HepG2 (cell line): Measurements from ENCODE around the gene LOXL3. TPM values are rescaled to one million over a fixed set of nuclear protein-coding genes. Genes with fewer than 3 reads are reported as not detected.

Experiments
- ATF6 ChIP-seq: sonication (generic); formaldehyde crosslinking; conservative IDR thresholded peaks from 2 replicates; pipeline ENCODE4 v1.4.0; 2020; ENCODE audit warnings: missing genetic modification reagents
- GABPA ChIP-seq, 2 experiments: IDR thresholded peaks; 2 replicates each; pipeline ENCODE4 v1.6.1; 2011 to 2016; ENCODE audit warnings: low read depth in 2 of 2, low read length in 1 of 2, missing biosample characterization in 1 of 2, missing genetic modification characterization in 1 of 2
- GATA4 ChIP-seq: sonication (generic); IDR thresholded peaks from 2 replicates; pipeline ENCODE4 v1.6.1; 2016; ENCODE audit warnings: antibody characterized with exemption, low read depth, borderline replicate concordance
- IRF9 ChIP-seq: sonication (generic); formaldehyde crosslinking; IDR thresholded peaks from 2 replicates; pipeline ENCODE4 v1.8.0; 2022; ENCODE audit warnings: missing genetic modification reagents, mild to moderate bottlenecking, borderline replicate concordance
- KDM3A ChIP-seq: IDR thresholded peaks from 2 replicates; pipeline ENCODE4 v1.6.1; 2018; ENCODE audit warnings: low read depth, missing compliant biosample characterization
- NFYC ChIP-seq: IDR thresholded peaks from 2 replicates; pipeline ENCODE4 v1.6.1; 2016; ENCODE audit warnings: missing genetic modification reagents, missing compliant biosample characterization
- NR2F6 ChIP-seq, 2 experiments: IDR thresholded peaks; 2 replicates each; pipeline ENCODE4 v1.6.1; 2016; ENCODE audit warnings: antibody characterized with exemption in 1 of 2, mild to moderate bottlenecking in 1 of 2
- PBX2 ChIP-seq: IDR thresholded peaks from 2 replicates; pipeline ENCODE4 v1.6.1; 2016; ENCODE audit warnings: control low read depth
- PRDM15 ChIP-seq: sonication (generic); formaldehyde crosslinking; IDR thresholded peaks from 2 replicates; pipeline ENCODE4 v1.4.0; 2020; ENCODE audit warnings: missing genetic modification reagents
- RAD51 ChIP-seq: fragments of 450-650 bp; IDR thresholded peaks from 2 replicates; pipeline ENCODE4 v1.6.1; 2016; ENCODE audit warnings: borderline replicate concordance
- SIX4 ChIP-seq: sonication (generic); formaldehyde crosslinking; IDR thresholded peaks from 2 replicates; pipeline ENCODE4 v1.4.0; 2020; ENCODE audit warnings: missing genetic modification reagents
- SNAI1 ChIP-seq: sonication (generic); formaldehyde crosslinking; IDR thresholded peaks from 2 replicates; pipeline ENCODE4 v1.5.0; 2020; ENCODE audit warnings: mild to moderate bottlenecking, missing genetic modification reagents, borderline replicate concordance
- SOX13 ChIP-seq, 3 experiments: fragments of 450-650 bp in 1 of 3; sonication (generic) in 1 of 3; formaldehyde crosslinking in 1 of 3; IDR thresholded peaks in 2 of 3; conservative IDR thresholded peaks in 1 of 3; 2 replicates each; pipeline versions ENCODE4 v1.5.0 to v1.6.1; 2016 to 2020; ENCODE audit warnings: antibody characterized with exemption in 1 of 3, mild to moderate bottlenecking in 1 of 3, missing compliant biosample characterization in 1 of 3, missing genetic modification reagents in 1 of 3, moderate library complexity in 1 of 3
- WIZ ChIP-seq: sonication (generic); formaldehyde crosslinking; IDR thresholded peaks from 2 replicates; pipeline ENCODE4 v1.5.1; 2020; ENCODE audit warnings: mild to moderate bottlenecking, missing genetic modification reagents
- ZFX ChIP-seq: sonication (generic); formaldehyde crosslinking; IDR thresholded peaks from 2 replicates; pipeline ENCODE4 v1.4.0; 2020; ENCODE audit warnings: mild to moderate bottlenecking, low read depth, missing genetic modification reagents, moderate library complexity
- ZFY ChIP-seq: sonication (generic); formaldehyde crosslinking; IDR thresholded peaks from 2 replicates; pipeline ENCODE4 v1.4.0; 2020; ENCODE audit warnings: missing genetic modification reagents
- ZIK1 ChIP-seq: sonication (generic); formaldehyde crosslinking; IDR thresholded peaks from 2 replicates; pipeline ENCODE4 v1.5.0; 2020; ENCODE audit warnings: mild to moderate bottlenecking, low read depth, missing genetic modification reagents, borderline replicate concordance
- ZNF143 ChIP-seq: sonication (generic); formaldehyde crosslinking; IDR thresholded peaks from 2 replicates; pipeline ENCODE4 v1.4.0; 2020; ENCODE audit warnings: missing genetic modification reagents
- ZNF326 ChIP-seq: sonication (generic); formaldehyde crosslinking; IDR thresholded peaks from 2 replicates; pipeline ENCODE4 v1.4.0; 2020; ENCODE audit warnings: missing genetic modification reagents, borderline replicate concordance
- ZNF777 ChIP-seq: sonication (generic); formaldehyde crosslinking; IDR thresholded peaks from 2 replicates; pipeline ENCODE4 v1.4.0; 2020; ENCODE audit warnings: missing genetic modification reagents
- ZNF839 ChIP-seq: sonication (generic); formaldehyde crosslinking; IDR thresholded peaks from 2 replicates; pipeline ENCODE4 v1.4.0; 2020; ENCODE audit warnings: missing genetic modification reagents, mild to moderate bottlenecking, borderline replicate concordance
- polyA plus RNA-seq, 8 experiments: library from polyadenylated mRNA; depleted of rRNA in 3 of 8; stranded (reverse) in 7 of 8; unstranded in 1 of 8; fragments of >200 nt; fragmentation: Illumina TruSeq in 4 of 8; extraction: Trizol in 4 of 8; gene quantifications; 2 replicates each; pipeline versions ENCODE4 v1.2.1 to v1.2.3, GENCODE V29; 2011 to 2016; ENCODE audit warnings: low read depth in 4 of 8, missing spikeins in 1 of 8, mixed read lengths in 1 of 8; ENCODE audit not compliant: insufficient read depth in 1 of 8
- total RNA-seq, 5 experiments: library from RNA; depleted of rRNA; stranded (reverse); fragments of >200 nt; fragmentation: Illumina TruSeq; extraction: Trizol; gene quantifications; 2 replicates each; pipeline ENCODE4 v1.2.3, GENCODE V29; 2016; ENCODE audit warnings: low read depth in 1 of 5

LOXL3 gene
- total and polyA plus RNA-seq, 2 of the 13 experiments (the other 11 are each of a cell fraction or from before 2014, with no cell fraction given) = 0.55 to 6.5 TPM

- TF ChIP-seq ATF6 (CRISPR knock-in tag) (no peak), GABPA (IDR thresholded peaks at IDR 0.05; ENCODE audit: low read depth, low read length) (no peak), GABPA (CRISPR knock-in tag; IDR thresholded peaks at IDR 0.05; ENCODE audit: low read depth) (peak; percentile 41), ZFY (peak; percentile 59; the same call in 1 of the 2 replicates), WIZ (0 out of 2 replicates have a peak, but pooled peaks have one; percentile 26), ZNF839 (CRISPR knock-in tag) (no peak), SIX4 (CRISPR knock-in tag) (no peak), ZIK1 (CRISPR knock-in tag) (peak; percentile 85), PBX2 (CRISPR knock-in tag) (no peak), ZNF777 (CRISPR knock-in tag) (0 out of 2 replicates have a peak, but pooled peaks have one; percentile 49), SNAI1 (CRISPR knock-in tag) (no peak), IRF9 (CRISPR knock-in tag) (0 out of 2 replicates have a peak, but pooled peaks have one; percentile 59), ZNF143 (no peak), ZNF326 (CRISPR knock-in tag) (peak; percentile 61; the same call in 1 of the 2 replicates), NFYC (CRISPR knock-in tag) (no peak), NR2F6 (IDR thresholded peaks at IDR 0.05) (no peak), NR2F6 (CRISPR knock-in tag; IDR thresholded peaks at IDR 0.05) (0 out of 2 replicates have a peak, but pooled peaks have one; percentile 17), KDM3A (CRISPR knock-in tag) (no peak), PRDM15 (peak; percentile 21; the same call in 1 of the 2 replicates), RAD51 (no peak), SOX13 (IDR thresholded peaks at IDR 0.05) (no peak), SOX13 (CRISPR knock-in tag; conservative IDR thresholded peaks at IDR 0.05 in 1 of 2, IDR thresholded peaks at IDR 0.05 in 1 of 2) (no peak), GATA4 (no peak), ZFX (peak; percentile 85)
These were observed 55.8 kb downstream of the LOXL3 start (continued) for GRCh38 chr2:74497777-74498499.
